Retinal pigment epithelial cell (primary cell): ENCODE results near the gene HMGB2.

ENCODE experiments used
- DNase-seq: peaks from one replicate; pipeline ENCODE4 v3.0.0-alpha.2; 2010; ENCODE audit warnings: low read depth
- H3K4me3 ChIP-seq: 2 replicates; pipeline ENCODE4 v1.5.1; 2011; ENCODE audit warnings: mild to moderate bottlenecking, low read length, control low read depth, moderate library complexity
- TF ChIP-seq, protein P1 (sequence below): conservative IDR thresholded peaks from 2 replicates; pipeline ENCODE4 v1.5.1; 2011; ENCODE audit warnings: low read depth, low read length, control low read depth, inconsistent platforms

HMGB2 gene

GRCh38 chr4:173362666-173363065 is 28.5 kb upstream of the HMGB2 start:
- TF ChIP-seq, protein P1, sequence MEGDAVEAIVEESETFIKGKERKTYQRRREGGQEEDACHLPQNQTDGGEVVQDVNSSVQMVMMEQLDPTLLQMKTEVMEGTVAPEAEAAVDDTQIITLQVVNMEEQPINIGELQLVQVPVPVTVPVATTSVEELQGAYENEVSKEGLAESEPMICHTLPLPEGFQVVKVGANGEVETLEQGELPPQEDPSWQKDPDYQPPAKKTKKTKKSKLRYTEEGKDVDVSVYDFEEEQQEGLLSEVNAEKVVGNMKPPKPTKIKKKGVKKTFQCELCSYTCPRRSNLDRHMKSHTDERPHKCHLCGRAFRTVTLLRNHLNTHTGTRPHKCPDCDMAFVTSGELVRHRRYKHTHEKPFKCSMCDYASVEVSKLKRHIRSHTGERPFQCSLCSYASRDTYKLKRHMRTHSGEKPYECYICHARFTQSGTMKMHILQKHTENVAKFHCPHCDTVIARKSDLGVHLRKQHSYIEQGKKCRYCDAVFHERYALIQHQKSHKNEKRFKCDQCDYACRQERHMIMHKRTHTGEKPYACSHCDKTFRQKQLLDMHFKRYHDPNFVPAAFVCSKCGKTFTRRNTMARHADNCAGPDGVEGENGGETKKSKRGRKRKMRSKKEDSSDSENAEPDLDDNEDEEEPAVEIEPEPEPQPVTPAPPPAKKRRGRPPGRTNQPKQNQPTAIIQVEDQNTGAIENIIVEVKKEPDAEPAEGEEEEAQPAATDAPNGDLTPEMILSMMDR, result no peak
- no peak overlapping the region for H3K4me3 ChIP-seq
- no peak for DNase-seq

DNA sequence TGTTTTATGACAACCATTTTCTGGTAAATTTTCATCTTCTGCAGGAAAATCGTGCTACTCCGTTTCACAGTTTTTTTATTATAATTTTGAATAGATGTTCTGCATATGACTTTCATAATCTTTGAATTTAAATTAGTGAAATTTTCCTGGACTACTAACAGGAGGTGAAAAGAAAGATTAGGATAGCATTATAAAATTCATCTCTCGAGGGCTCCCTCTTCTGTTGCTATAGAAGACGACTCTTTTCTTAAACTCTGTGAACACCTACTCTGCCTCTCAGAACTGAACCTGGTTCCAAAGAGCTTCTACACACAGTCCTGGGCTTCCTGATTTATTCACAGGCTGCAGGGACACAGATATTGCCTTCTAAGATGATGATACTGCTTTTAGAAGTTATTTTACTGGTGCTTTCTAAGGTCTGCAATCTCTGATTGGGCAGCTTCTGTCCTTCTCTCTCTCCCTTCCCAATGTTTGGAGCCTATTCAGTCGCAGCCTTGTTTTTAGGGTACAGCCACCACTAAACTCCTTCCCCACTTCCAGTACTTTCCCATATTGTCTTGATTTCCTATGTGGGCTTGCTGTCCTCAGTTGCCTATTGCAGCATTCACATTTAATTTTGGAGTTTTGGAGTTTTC is 26.5 kb upstream of the HMGB2 start:
- no peak overlapping the region for H3K4me3 ChIP-seq
- no peak for DNase-seq
- TF ChIP-seq, protein P1, result peak; percentile 44

DNA sequence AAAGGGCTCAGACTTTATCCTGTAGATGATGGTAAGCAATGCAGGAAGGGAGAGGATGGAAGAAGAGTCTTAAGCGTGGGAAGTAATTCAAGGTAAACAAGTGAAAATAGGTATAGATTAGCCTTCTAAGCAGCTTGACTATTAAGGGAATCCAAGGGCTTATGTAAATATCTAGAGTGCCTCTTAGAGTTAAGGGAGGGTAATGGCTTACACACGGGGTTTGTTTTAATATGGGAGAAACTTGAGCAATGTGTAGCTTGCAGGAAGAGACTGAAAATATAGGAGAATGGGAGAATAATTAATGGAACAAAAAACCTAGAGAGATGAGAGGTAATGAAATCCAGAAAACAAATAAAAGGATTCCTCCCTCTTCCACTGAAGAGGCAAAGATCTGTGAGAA is 23.8 kb upstream of the HMGB2 start:
- TF ChIP-seq, protein P1, result no peak
- no peak overlapping the region for H3K4me3 ChIP-seq
- DNase-seq, result no peak

DNA sequence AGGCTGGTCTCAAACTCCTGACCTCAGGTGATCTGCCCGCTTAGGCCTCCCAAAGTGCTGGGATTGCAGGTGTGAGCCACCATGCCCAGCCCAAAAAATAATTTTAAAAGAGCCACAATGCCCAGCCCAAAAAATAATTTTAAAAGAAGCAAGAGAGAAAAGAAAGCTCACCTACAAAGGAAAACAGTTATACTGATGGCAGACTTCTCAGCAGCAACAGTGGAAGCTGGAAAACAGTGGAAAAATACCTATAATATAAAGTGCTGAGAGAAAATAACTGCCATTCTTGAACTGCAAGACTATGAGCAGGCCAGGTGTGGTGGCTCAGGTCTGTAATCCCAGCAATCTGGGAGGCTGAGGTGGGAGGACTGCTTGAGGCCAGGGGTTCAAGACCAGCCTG is 13.3 kb upstream of the HMGB2 start:
- TF ChIP-seq, protein P1, result no peak
- DNase-seq, result no peak
- H3K4me3 ChIP-seq, result no peak overlapping the region

DNA sequence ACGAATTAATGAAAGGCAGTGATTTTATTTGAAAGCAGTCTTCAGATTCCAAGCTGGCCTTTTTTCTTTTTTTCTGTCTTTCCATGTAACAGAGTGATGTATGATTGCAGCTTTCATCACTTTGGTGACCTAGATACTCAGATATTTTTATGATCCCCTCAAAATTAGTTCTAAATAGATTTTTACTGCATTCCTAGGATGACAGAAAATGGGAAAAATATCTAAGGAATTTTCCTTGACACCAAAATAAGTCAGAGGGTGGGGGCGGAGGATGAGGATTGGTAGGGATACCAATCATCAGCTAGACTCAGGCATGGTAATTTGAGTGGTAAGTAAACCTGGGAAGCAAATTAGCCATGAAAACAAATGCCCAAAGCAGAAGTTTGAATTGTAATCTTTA is 11.9 kb upstream of the HMGB2 start:
- no peak overlapping the region for H3K4me3 ChIP-seq
- TF ChIP-seq, protein P1, result no peak
- DNase-seq, result no peak

DNA sequence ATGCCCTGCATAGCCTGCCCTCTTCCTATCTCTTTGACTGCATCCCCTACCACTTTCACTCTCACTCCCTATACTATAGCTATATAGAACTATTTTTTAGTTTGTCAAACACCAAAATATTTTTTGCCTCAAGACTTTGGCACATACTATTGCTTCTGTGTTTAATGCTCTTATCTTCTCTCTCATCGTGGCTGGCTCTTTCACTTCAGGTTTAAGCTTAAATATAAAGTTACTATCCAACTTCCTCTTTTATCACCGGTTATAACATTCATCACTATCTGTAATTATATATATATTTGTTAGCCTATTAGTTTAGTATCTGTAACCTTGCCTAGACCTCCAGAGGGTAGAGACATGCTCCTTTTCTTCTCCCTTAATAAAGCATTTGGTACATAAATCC is 11.5 kb upstream of the HMGB2 start:
- DNase-seq, result no peak
- H3K4me3 ChIP-seq, result no peak overlapping the region
- TF ChIP-seq, protein P1, result no peak

DNA sequence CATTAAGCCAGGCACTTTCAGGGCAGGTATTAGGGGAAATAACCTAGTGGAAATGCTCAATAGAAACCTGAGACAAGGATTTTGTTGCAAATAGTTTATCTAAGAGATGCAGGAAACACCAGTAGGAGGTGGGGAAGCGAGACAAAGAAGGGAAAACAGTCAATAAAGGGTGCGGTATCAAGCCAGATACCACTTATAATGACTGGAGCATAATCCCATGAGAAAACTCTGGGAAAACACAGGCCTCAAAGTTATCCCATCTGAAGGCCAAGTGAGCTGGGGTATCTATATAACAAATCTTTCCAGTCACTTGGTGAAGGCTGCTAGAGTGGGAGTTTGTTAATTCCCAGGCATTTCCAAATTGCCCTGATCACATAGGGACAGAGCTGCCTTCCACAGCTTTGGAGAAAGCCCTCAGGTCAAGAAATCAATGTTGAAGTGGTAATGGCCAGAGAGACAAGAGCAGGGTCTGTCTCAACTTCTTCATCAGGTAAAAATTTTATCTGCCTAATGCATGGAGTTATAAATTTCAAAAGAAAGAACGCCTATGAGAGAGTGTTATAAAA is 9.8 kb upstream of the HMGB2 start:
- TF ChIP-seq, protein P1, result no peak
- no peak for DNase-seq
- H3K4me3 ChIP-seq, result no peak overlapping the region
